Measurements from ENCODE around the gene TPM3. TPM values are rescaled to one million over a fixed set of nuclear protein-coding genes. Genes with fewer than 3 reads are reported as not detected.

The TPM3 gene
- total and polyA plus RNA-seq, 7 donors: 68.1 to 456 (median 175) TPM

GRCh38 chr1:154198756-154199562 is 7.1 kb upstream of the TPM3 start:
- 7 to 11% methylated on average over 5 of the region's 5 CpGs for WGBS, 2 donors
- H3K4me3 ChIP-seq: no peak overlapping the region
- no peaks in the 10 kb centered on the region for H3K36me3 ChIP-seq
- H3K27me3 ChIP-seq: no peaks in the 10 kb centered on the region
- DNase-seq: no peak
- H3K9me3 ChIP-seq: no peaks in the 10 kb centered on the region
- peaks cover 0 to 5% (median 0%) of the 10 kb centered on the region in 4 donors for H3K4me1 ChIP-seq
- TF ChIP-seq POLR2A (IDR thresholded peaks at IDR 0.05): no peak
- TF ChIP-seq, protein P1, sequence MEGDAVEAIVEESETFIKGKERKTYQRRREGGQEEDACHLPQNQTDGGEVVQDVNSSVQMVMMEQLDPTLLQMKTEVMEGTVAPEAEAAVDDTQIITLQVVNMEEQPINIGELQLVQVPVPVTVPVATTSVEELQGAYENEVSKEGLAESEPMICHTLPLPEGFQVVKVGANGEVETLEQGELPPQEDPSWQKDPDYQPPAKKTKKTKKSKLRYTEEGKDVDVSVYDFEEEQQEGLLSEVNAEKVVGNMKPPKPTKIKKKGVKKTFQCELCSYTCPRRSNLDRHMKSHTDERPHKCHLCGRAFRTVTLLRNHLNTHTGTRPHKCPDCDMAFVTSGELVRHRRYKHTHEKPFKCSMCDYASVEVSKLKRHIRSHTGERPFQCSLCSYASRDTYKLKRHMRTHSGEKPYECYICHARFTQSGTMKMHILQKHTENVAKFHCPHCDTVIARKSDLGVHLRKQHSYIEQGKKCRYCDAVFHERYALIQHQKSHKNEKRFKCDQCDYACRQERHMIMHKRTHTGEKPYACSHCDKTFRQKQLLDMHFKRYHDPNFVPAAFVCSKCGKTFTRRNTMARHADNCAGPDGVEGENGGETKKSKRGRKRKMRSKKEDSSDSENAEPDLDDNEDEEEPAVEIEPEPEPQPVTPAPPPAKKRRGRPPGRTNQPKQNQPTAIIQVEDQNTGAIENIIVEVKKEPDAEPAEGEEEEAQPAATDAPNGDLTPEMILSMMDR (IDR thresholded peaks at IDR 0.05): peak; percentile 17 to 59 (median 32)
- TF ChIP-seq POLR2AphosphoS5 (IDR thresholded peaks at IDR 0.05): no peak
- H3K27ac ChIP-seq: peak overlapping the region in 1 of 4 donors; percentile 5
- intact Hi-C loops (cut with DNase I): loop anchor here (5.0 kb wide), 1 partner anchor 73 kb away; the partner anchor contains the start of gene HAX1

- Histone ChIP-seq H3K27me3 (no peaks in the 10 kb centered on the region), H3K4me1 (no peaks in the 10 kb centered on the region), H3K27ac (no peak overlapping the region), H3K4me3 (no peak overlapping the region), H3K9me3 (no peaks in the 10 kb centered on the region), H3K36me3 (no peaks in the 10 kb centered on the region)
- intact Hi-C loops (cut with DNase I): no loop called here
- no peak for TF ChIP-seq EP300 (IDR thresholded peaks at IDR 0.05)
- TF ChIP-seq POLR2A (IDR thresholded peaks at IDR 0.05): no peak
- TF ChIP-seq POLR2AphosphoS5 (IDR thresholded peaks at IDR 0.05): no peak
- TF ChIP-seq, protein P1 (IDR thresholded peaks at IDR 0.05): no peak
- DNase-seq: no peak
- WGBS, 2 donors: 43 to 77% methylated on average over 8 of the region's 8 CpGs
Observed at GRCh38 chr1:154193821-154194220, 1.9 kb upstream of the TPM3 start.

DNA sequence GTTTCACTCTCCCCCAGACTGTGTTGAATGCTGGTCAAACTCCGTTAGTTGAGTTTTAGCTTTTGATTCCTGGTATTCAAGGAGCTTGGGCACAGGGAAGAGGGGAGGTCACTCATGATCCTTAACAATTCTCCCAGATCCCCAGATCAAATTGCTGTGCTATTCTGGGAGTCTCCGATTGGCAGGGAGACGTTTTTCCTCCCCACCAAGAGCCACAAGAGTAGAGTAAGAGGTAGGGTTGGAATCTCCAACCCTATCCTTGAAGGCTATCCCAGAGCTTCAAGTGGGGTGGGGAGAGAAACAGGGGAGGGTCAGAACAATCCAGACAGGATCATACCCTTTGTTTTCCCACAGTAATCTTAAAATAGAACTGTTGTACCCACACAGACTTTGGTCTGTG is 576 bp upstream of the TPM3 start:
- TF ChIP-seq EP300 (IDR thresholded peaks at IDR 0.05) (no peak), POLR2A (IDR thresholded peaks at IDR 0.05) (no peak), POLR2AphosphoS5 (IDR thresholded peaks at IDR 0.05) (no peak)
- TF ChIP-seq, protein P1 (IDR thresholded peaks at IDR 0.05): no peak
- Histone ChIP-seq H3K27me3 (no peaks in the 10 kb centered on the region), H3K36me3 (no peaks in the 10 kb centered on the region), H3K9me3 (no peaks in the 10 kb centered on the region), H3K4me1 (no peaks in the 10 kb centered on the region), H3K27ac (no peak overlapping the region), H3K4me3 (no peak overlapping the region)
- intact Hi-C loops (cut with DNase I): no loop called here
- no peak for DNase-seq
- WGBS, 2 donors: 59 to 60% methylated on average over 3 of the region's 3 CpGs

- no peak for DNase-seq
- H3K9me3 ChIP-seq: no peaks in the 10 kb centered on the region
- WGBS, 2 donors: 16 to 62% methylated on average over 1 of the region's 1 CpG
- TF ChIP-seq, protein P1 (IDR thresholded peaks at IDR 0.05): no peak
- TF ChIP-seq EP300 (IDR thresholded peaks at IDR 0.05) (no peak), POLR2AphosphoS5 (IDR thresholded peaks at IDR 0.05) (no peak), POLR2A (IDR thresholded peaks at IDR 0.05) (no peak)
- intact Hi-C loops (cut with DNase I): no loop called here
- H3K27ac ChIP-seq: peak overlapping the region in 1 of 4 donors; percentile 19
- H3K36me3 ChIP-seq: no peaks in the 10 kb centered on the region
- H3K27me3 ChIP-seq: no peaks in the 10 kb centered on the region
- H3K4me1 ChIP-seq: no peaks in the 10 kb centered on the region
- no peak overlapping the region for H3K4me3 ChIP-seq
Observed at GRCh38 chr1:154190550-154190949, 1.4 kb downstream of the TPM3 start.

All from sigmoid colon (tissue), 7 donors.